ENCODE data around the gene DNM3.
"Not testable (repeated sequence)": the region's sequence is repeated elsewhere in the genome, so short reads cannot be mapped to it uniquely, and the experiment has no call there.

The DNM3 gene

DNA sequence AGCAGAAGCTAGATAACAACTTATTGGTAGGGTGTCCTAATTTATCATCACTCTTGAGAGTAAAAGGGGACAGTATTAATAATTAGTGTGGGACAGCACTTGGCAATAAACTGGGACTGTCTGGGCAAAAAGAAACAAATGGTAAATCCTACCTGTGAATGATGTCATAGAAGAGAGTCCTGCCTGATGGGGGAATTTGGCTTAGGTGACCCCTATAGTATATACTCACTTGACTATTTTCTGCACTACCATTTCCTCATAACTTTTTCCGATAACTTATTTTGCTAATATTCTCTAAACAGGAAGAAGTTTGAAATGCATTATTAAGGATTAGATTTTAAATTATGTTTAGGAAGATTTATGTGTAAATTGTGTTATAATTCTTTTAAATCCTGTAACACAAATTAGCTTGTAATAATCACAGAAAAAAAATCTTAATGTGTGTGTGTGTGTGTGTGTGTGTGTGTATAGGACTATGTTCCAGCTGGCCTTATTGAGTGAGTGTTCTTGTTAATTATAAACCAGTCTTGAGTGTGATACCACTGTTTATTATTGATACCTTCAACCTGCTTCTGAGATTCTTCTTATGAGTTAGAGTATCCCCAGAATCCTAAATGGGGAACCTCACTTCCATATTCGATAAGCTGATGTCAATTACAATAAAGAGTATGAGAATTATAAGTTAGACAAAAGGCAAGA is 435.0 kb downstream of the DNM3 start:
- no peak for DNase-seq (ENCODE audit: low read depth in 2 of 2)

GRCh38 chr1:172277275-172277674 is 436.0 kb downstream of the DNM3 start:
- no peak for DNase-seq (ENCODE audit: low read depth in 2 of 2)

DNA sequence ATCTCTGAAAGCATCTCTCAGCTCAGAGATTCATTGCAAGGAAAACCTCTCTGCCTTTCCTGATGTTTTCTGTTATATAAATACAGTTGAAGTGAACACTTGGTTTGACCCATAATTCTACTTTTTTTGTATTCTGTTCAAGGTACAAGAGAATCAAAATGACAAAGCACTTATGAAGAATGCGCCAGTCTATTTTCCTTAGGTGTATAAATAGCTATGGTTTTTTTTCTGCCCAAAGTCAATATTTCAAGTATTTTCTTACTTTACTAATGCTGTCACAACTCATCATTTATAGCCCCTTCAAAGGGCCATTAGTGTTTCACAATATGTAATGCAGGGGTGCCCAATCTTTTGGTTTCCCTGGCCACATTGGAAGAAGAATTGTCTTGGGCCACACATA is 436.7 kb downstream of the DNM3 start:
- DNase-seq (ENCODE audit: low read depth in 2 of 2) = no peak

DNA sequence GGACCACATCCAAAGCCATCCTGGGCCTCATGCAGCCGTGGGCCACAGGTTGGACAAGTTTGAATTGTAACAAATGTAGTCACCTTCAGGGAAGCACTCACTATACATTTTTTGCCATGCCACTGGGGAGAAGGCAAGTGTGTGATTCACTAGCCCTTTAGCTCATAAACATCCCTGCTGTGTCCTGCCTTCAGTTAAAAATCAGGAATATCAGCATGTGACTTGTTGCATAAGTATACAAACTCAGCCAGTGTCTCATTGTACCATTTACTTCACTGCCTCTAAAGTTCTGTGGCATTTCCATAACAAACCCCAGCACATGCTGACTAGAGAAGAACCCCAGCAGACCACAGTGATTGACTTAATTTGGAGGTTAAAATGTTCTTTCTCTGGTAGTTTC is 437.2 kb downstream of the DNM3 start:
- DNase-seq (ENCODE audit: low read depth in 2 of 2) = no peak

GRCh38 chr1:172279939-172280636 is 438.8 kb downstream of the DNM3 start:
- no peak for DNase-seq (ENCODE audit: low read depth in 2 of 2)

DNA sequence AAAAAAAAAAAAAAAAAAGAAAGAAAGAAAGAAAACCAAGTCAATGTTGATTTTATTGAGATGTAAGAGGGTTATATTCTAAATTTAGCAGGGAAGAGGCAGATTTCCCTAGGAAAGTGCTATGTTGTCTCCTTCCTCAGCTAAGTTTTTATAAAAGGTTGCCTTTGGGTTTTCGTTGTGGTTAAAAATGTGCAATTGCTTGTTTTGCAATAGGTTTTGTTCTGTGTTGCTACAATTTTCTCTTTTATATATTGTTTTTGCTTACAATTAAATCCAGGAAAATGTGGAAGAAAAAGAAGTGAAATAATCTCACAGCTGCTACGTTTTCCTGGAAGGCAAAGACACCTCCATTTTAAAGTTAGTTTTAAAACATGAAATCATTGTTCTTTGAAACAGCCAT is 442.5 kb downstream of the DNM3 start:
- DNase-seq (ENCODE audit: low read depth in 2 of 2) = no peak

GRCh38 chr1:172286629-172287076 is 445.4 kb downstream of the DNM3 start:
- DNase-seq (ENCODE audit: low read depth in 2 of 2) = no peak

DNA sequence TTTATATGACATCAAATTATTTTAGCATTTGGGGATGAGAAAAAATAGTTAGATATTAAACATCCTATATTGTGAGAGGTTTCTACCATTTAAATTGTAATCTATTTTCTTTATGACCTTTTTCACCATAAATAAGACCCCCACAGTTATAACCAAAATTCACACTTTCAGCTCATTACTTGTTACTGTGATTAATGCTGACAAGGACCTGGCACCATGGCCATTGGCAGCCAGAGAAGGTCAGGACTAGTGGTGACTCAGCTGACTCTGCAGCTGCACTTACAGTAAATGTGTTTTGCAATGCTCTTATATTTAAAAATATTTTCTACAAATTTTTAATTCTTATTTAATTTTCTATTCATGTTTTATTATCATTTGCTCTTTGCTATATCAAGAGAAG is 445.9 kb downstream of the DNM3 start:
- no peak for DNase-seq (ENCODE audit: low read depth in 2 of 2)

GRCh38 chr1:172288581-172288980 is 447.3 kb downstream of the DNM3 start:
- DNase-seq (ENCODE audit: low read depth in 2 of 2) = no peak

GRCh38 chr1:172289448-172289847 is 448.1 kb downstream of the DNM3 start:
- DNase-seq (ENCODE audit: low read depth in 2 of 2) = no peak

DNA sequence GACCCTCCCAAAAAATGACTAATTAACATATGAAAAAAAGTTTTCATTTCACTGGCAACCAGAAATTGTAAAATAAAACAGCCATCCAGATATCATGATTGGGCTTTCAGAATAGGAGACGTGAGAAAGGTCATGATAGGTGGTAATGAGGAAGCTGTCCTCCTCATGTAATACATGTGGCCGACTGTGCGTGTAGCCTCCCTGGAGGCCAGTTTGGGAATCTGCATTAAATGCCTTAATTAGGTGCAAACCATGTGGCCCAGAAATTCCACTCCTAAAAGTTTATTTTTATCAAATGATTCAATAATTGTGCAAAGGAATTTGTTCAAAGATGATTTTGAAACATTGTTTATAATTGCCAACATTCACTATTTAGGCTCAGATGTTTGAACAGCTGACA is 451.5 kb downstream of the DNM3 start:
- DNase-seq (ENCODE audit: low read depth in 2 of 2) = no peak

GRCh38 chr1:172293429-172293828 is 452.1 kb downstream of the DNM3 start:
- DNase-seq (ENCODE audit: low read depth in 2 of 2) = no peak

DNA sequence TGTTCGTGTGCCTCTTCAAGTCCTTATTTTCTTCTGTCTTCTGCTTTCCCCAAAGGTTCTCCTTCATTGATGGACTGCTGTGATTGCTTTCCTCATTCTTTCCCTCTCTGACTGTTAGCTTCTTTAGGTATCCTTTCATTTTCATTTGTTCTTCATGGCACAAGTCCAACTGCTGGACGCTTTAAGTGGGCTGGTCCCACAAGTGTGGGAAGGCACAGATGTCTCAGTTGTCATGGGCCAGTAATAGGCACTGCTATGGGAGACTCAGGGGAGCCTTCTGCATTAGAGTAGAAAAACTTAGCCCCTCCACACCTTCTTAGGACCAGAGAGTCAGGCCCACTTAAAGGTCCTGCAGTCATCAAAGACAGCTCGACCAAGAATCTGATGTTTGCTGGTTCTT is 456.8 kb downstream of the DNM3 start:
- DNase-seq (ENCODE audit: low read depth in 2 of 2) = no peak

- DNase-seq (ENCODE audit: low read depth in 2 of 2) = no peak
These were observed 457.6 kb downstream of the DNM3 start for GRCh38 chr1:172298911-172299310.

DNA sequence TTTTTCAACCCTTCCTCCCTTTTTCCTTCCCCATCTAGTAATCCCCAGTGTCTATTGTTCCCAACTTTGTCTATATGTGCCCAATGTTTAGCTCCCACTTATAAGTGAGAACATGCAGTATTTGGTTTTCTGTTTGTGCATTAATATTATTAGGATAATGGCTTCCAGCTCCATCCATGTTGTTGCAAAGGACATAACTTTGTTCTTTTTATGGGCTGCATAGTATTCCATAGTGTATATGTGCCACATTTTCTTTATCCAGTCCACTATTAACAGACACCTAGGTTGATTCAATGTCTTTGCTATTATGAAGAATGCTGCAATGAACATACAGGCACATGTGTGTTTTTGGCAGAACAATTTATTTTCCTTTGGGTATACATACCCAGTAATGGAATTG is 458.2 kb downstream of the DNM3 start:
- no peak for DNase-seq (ENCODE audit: low read depth in 2 of 2)

- DNase-seq (ENCODE audit: low read depth in 2 of 2) = not testable (repeated sequence)
These were observed 466.2 kb downstream of the DNM3 start for GRCh38 chr1:172307508-172307907.

DNA sequence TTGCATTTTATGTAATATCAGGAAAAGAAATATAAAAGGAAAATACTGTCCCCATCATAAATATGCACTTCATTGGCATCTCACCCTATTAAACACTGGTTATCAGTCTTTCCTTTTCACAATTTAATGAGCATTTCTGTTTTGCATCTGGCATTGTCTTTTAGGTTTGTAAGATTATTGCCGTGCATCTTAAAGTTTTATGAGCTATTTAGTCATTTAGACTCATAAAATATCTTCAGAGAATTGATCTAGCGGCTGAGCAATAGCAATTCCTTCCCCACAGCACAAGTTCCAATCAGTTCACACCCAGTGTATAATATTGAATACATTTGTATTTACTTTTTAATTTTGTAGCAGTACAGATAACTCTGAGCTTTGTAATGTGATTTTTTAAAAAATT is 466.8 kb downstream of the DNM3 start:
- no peak for DNase-seq (ENCODE audit: low read depth in 2 of 2)

GRCh38 chr1:172308577-172308976 is 467.3 kb downstream of the DNM3 start:
- no peak for DNase-seq (ENCODE audit: low read depth in 2 of 2)

DNA sequence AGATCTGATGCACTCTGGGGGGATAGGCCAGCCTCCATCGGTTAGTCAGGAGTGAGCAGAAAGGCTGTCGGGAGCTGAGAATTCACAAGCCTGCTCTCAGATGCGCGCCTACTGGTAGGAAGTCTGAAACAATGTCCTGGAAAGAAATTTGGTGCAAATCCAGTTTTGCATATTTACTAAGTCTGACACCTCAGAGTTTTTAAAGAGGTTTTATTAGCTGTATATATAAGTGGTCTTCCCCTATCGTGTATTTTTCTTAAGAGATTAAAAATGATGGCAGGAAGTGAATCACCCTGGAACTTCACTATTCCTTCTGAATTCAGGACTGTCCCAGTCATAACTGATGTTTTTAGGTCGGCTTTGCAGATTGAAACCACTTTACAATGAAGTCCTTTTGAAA is 479.4 kb downstream of the DNM3 start:
- no peak for DNase-seq (ENCODE audit: low read depth in 2 of 2)

- DNase-seq (ENCODE audit: low read depth in 2 of 2) = no peak
These were observed 480.2 kb downstream of the DNM3 start for GRCh38 chr1:172321451-172321850.

- no peak for DNase-seq (ENCODE audit: low read depth in 2 of 2)
These were observed 481.1 kb downstream of the DNM3 start for GRCh38 chr1:172322219-172323061.

DNA sequence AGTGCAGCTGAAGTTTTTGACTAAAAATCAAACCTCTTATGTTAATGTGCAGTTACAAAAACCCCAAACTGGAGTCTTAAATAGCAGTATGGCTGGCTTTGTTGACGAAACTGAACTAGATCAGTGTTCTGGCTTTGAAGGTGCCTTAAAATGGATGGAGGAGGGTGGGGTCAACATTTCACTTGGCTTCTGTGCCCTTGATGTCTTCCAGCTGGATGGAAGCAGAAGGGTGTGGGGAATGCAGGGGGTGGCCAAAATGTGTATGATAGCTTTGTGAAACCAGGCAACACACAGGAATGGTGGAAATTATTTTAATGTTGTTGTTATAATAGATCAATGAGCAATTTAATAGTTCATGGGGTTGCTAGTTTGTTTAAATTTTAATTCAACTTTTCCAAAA is 482.4 kb downstream of the DNM3 start:
- no peak for DNase-seq (ENCODE audit: low read depth in 2 of 2)

DNA sequence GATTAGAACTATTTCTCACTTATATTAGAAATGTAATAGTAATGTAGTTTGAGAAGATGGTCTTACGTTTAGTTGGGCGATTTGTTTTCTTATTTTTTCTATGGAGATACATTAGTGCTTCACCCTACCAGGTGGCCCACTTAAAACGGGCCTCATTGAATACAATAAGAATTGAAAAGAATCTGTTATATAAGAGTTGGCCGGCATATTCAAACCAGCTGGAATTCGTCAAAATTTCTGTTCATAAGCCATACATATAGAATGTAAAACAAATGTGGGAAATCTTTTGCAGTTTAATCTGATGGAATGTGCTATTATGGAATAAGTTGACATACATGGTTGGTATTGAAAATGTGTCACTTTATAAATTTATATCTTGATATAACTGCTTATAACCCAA is 482.8 kb downstream of the DNM3 start:
- DNase-seq (ENCODE audit: low read depth in 2 of 2) = no peak

All from stimulated activated CD4-positive, alpha-beta T cell treated with anti-CD3 and anti-CD28 coated beads, Interleukin-4, amount 100 ng/mL, for 48 hours (primary cell).